WTC11 (cell line): ENCODE measurements around the gene PKIB.

Source experiments
- FOXJ3 ChIP-seq: sonication (generic); formaldehyde crosslinking; IDR thresholded peaks from 2 replicates; pipeline ENCODE4 v1.9.0; 2021; ENCODE audit warnings: missing genetic modification reagents, mild to moderate bottlenecking, borderline replicate concordance
- JUN ChIP-seq: sonication (generic); formaldehyde crosslinking; IDR thresholded peaks from 2 replicates; pipeline ENCODE4 v1.8.0; 2023; ENCODE audit warnings: mild to moderate bottlenecking, missing genetic modification reagents
- MYBL2 ChIP-seq: sonication (generic); formaldehyde crosslinking; IDR thresholded peaks from 2 replicates; pipeline ENCODE4 v1.8.1; 2023; ENCODE audit warnings: mild to moderate bottlenecking, moderate library complexity, missing genetic modification reagents
- TCF7 ChIP-seq: sonication (generic); formaldehyde crosslinking; IDR thresholded peaks from 2 replicates; pipeline ENCODE4 v1.8.0; 2022; ENCODE audit warnings: mild to moderate bottlenecking, low read depth, missing genetic modification reagents, moderate library complexity
- ZNF416 ChIP-seq: fragments of 250-450 bp; sonication (Bioruptor Pico); IDR thresholded peaks from 2 replicates; pipeline ENCODE4 v1.9.0; 2021; ENCODE audit warnings: mild to moderate bottlenecking, inconsistent platforms
- TF ChIP-seq, protein P1 (sequence below): fragments of 200-600 bp; IDR thresholded peaks from 2 replicates; pipeline ENCODE4 v1.8.0; 2022; ENCODE audit warnings: antibody characterized with exemption
- TF ChIP-seq, protein P2 (sequence below): sonication (generic); formaldehyde crosslinking; conservative IDR thresholded peaks from 2 replicates; pipeline ENCODE4 v1.8.1; 2022; ENCODE audit warnings: mild to moderate bottlenecking, missing genetic modification reagents
- TF ChIP-seq, protein P3 (sequence below): fragments of 250-450 bp; sonication (Bioruptor Pico); IDR thresholded peaks from 2 replicates; pipeline ENCODE4 v1.8.0; 2021; ENCODE audit warnings: mild to moderate bottlenecking
- TF ChIP-seq, protein P4 (sequence below): sonication (generic); formaldehyde crosslinking; IDR thresholded peaks from 2 replicates; pipeline ENCODE4 v1.8.0; 2022; ENCODE audit warnings: mild to moderate bottlenecking, missing genetic modification reagents
- TF ChIP-seq, protein P5 (sequence below): sonication (generic); formaldehyde crosslinking; IDR thresholded peaks from 2 replicates; pipeline ENCODE4 v1.8.1; 2023; ENCODE audit warnings: mild to moderate bottlenecking, moderate library complexity, missing genetic modification reagents
- TF ChIP-seq, protein P6 (sequence below): sonication (generic); formaldehyde crosslinking; IDR thresholded peaks from 2 replicates; pipeline ENCODE4 v1.8.1; 2022; ENCODE audit warnings: mild to moderate bottlenecking, moderate library complexity, missing genetic modification reagents
- TF ChIP-seq, protein P7 (sequence below): sonication (generic); formaldehyde crosslinking; IDR thresholded peaks from 2 replicates; pipeline ENCODE4 v1.8.1; 2022; ENCODE audit warnings: mild to moderate bottlenecking, missing genetic modification reagents, moderate library complexity, borderline replicate concordance
- TF ChIP-seq, protein P8 (sequence below): fragments of 250-450 bp; sonication (Bioruptor Pico); IDR thresholded peaks from 2 replicates; pipeline ENCODE4 v2.1.2; 2022; ENCODE audit warnings: mild to moderate bottlenecking, moderate library complexity

DNA sequence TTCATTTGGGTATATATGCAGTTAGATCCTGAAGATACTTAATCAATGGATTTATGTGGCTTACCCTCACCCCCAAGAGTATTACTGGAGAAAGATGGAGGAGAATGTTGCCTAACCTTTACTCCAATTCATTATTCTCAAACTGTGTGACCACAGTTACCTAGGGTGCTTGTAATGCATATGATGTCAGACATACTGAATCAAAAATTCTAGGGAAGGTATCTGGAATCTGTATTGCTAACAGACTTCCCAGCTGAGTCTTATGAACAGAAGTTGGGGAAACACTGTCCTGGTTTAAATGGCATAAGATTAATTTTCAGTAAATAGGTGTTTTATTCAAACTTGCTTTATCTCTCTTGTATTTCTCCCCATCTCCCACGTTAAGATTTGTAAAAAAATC lies 83.9 kb downstream of the PKIB start:
- TF ChIP-seq, protein P1, sequence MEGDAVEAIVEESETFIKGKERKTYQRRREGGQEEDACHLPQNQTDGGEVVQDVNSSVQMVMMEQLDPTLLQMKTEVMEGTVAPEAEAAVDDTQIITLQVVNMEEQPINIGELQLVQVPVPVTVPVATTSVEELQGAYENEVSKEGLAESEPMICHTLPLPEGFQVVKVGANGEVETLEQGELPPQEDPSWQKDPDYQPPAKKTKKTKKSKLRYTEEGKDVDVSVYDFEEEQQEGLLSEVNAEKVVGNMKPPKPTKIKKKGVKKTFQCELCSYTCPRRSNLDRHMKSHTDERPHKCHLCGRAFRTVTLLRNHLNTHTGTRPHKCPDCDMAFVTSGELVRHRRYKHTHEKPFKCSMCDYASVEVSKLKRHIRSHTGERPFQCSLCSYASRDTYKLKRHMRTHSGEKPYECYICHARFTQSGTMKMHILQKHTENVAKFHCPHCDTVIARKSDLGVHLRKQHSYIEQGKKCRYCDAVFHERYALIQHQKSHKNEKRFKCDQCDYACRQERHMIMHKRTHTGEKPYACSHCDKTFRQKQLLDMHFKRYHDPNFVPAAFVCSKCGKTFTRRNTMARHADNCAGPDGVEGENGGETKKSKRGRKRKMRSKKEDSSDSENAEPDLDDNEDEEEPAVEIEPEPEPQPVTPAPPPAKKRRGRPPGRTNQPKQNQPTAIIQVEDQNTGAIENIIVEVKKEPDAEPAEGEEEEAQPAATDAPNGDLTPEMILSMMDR = no peak
- TF ChIP-seq, protein P2, sequence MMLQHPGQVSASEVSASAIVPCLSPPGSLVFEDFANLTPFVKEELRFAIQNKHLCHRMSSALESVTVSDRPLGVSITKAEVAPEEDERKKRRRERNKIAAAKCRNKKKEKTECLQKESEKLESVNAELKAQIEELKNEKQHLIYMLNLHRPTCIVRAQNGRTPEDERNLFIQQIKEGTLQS (CRISPR knock-in tag) = no peak
- TF ChIP-seq, protein P3, sequence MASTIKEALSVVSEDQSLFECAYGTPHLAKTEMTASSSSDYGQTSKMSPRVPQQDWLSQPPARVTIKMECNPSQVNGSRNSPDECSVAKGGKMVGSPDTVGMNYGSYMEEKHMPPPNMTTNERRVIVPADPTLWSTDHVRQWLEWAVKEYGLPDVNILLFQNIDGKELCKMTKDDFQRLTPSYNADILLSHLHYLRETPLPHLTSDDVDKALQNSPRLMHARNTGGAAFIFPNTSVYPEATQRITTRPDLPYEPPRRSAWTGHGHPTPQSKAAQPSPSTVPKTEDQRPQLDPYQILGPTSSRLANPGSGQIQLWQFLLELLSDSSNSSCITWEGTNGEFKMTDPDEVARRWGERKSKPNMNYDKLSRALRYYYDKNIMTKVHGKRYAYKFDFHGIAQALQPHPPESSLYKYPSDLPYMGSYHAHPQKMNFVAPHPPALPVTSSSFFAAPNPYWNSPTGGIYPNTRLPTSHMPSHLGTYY = no peak
- TF ChIP-seq ZNF416 (no peak), FOXJ3 (CRISPR knock-in tag) (no peak), MYBL2 (CRISPR knock-in tag) (no peak), JUN (CRISPR knock-in tag) (no peak), TCF7 (CRISPR knock-in tag) (no peak)
- TF ChIP-seq, protein P4, sequence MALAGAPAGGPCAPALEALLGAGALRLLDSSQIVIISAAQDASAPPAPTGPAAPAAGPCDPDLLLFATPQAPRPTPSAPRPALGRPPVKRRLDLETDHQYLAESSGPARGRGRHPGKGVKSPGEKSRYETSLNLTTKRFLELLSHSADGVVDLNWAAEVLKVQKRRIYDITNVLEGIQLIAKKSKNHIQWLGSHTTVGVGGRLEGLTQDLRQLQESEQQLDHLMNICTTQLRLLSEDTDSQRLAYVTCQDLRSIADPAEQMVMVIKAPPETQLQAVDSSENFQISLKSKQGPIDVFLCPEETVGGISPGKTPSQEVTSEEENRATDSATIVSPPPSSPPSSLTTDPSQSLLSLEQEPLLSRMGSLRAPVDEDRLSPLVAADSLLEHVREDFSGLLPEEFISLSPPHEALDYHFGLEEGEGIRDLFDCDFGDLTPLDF (CRISPR knock-in tag) = no peak
- TF ChIP-seq, protein P5, sequence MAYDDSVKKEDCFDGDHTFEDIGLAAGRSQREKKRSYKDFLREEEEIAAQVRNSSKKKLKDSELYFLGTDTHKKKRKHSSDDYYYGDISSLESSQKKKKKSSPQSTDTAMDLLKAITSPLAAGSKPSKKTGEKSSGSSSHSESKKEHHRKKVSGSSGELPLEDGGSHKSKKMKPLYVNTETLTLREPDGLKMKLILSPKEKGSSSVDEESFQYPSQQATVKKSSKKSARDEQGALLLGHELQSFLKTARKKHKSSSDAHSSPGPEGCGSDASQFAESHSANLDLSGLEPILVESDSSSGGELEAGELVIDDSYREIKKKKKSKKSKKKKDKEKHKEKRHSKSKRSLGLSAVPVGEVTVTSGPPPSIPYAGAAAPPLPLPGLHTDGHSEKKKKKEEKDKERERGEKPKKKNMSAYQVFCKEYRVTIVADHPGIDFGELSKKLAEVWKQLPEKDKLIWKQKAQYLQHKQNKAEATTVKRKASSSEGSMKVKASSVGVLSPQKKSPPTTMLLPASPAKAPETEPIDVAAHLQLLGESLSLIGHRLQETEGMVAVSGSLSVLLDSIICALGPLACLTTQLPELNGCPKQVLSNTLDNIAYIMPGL = no peak
- TF ChIP-seq, protein P6, sequence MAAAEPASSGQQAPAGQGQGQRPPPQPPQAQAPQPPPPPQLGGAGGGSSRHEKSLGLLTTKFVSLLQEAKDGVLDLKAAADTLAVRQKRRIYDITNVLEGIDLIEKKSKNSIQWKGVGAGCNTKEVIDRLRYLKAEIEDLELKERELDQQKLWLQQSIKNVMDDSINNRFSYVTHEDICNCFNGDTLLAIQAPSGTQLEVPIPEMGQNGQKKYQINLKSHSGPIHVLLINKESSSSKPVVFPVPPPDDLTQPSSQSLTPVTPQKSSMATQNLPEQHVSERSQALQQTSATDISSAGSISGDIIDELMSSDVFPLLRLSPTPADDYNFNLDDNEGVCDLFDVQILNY (CRISPR knock-in tag) = no peak
- TF ChIP-seq, protein P7, sequence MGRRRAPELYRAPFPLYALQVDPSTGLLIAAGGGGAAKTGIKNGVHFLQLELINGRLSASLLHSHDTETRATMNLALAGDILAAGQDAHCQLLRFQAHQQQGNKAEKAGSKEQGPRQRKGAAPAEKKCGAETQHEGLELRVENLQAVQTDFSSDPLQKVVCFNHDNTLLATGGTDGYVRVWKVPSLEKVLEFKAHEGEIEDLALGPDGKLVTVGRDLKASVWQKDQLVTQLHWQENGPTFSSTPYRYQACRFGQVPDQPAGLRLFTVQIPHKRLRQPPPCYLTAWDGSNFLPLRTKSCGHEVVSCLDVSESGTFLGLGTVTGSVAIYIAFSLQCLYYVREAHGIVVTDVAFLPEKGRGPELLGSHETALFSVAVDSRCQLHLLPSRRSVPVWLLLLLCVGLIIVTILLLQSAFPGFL (CRISPR knock-in tag) = no peak
- TF ChIP-seq, protein P8, sequence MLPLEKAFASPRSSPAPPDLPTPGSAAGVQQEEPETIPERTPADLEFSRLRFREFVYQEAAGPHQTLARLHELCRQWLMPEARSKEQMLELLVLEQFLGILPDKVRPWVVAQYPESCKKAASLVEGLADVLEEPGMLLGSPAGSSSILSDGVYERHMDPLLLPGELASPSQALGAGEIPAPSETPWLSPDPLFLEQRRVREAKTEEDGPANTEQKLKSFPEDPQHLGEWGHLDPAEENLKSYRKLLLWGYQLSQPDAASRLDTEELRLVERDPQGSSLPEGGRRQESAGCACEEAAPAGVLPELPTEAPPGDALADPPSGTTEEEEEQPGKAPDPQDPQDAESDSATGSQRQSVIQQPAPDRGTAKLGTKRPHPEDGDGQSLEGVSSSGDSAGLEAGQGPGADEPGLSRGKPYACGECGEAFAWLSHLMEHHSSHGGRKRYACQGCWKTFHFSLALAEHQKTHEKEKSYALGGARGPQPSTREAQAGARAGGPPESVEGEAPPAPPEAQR (CRISPR knock-in tag) = no peak
